Measurements from ENCODE around the gene CUEDC1. TPM values are rescaled to one million over a fixed set of nuclear protein-coding genes. Genes with fewer than 3 reads are reported as not detected.
A peak's percentile ranks its signal among the peaks of the same experiment; 100 is the strongest.

CUEDC1 gene
- total RNA-seq, 1 donor from 2014 or later: 37.0 TPM

DNA sequence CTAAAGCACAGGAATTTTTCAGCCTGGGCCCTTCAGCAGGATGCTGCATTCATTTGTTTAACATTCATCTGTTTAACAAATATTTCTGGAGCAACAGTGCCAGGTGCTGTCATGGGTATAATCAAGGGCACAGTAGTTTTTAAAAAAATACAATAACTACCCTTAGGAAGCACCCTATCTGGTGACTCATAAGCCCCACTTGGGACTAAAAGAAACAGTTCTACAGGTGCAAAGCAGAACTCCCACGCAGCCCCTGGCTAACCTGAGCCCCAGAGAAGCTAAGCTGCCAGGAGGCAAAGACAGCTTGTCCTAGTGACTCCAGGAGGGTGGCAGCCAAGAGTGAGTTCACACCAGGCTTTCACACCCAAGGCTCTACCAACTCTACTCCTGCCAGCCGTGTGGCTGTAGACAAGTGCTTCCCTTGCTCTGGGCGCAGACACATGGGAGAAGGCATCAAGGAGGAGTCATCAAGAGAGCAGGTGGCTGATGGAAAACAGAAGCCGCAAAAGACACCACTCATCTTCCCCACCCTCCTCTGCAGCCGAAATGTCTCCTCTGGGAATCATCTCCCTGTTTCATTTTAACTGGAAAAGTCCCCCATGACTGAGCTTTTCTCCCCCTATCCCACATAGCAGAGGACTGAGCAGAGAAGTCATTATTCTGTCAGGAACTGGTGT lies 14.4 kb downstream of the CUEDC1 start:
- no peaks in the 10 kb centered on the region for H3K9me3 Mint-ChIP-seq
- H3K4me3 Mint-ChIP-seq: no peak overlapping the region
- H3K4me1 Mint-ChIP-seq: peaks cover 67% of the 10 kb centered on the region
- no peak for DNase-seq (ENCODE audit: low spot score in 2 of 2, unreplicated experiment in 2 of 2)
- no peaks in the 10 kb centered on the region for H3K36me3 Mint-ChIP-seq
- H3K27me3 Mint-ChIP-seq (ENCODE audit: low read depth): no peaks in the 10 kb centered on the region
- TF ChIP-seq, protein P1, sequence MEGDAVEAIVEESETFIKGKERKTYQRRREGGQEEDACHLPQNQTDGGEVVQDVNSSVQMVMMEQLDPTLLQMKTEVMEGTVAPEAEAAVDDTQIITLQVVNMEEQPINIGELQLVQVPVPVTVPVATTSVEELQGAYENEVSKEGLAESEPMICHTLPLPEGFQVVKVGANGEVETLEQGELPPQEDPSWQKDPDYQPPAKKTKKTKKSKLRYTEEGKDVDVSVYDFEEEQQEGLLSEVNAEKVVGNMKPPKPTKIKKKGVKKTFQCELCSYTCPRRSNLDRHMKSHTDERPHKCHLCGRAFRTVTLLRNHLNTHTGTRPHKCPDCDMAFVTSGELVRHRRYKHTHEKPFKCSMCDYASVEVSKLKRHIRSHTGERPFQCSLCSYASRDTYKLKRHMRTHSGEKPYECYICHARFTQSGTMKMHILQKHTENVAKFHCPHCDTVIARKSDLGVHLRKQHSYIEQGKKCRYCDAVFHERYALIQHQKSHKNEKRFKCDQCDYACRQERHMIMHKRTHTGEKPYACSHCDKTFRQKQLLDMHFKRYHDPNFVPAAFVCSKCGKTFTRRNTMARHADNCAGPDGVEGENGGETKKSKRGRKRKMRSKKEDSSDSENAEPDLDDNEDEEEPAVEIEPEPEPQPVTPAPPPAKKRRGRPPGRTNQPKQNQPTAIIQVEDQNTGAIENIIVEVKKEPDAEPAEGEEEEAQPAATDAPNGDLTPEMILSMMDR (IDR thresholded peaks at IDR 0.05; ENCODE audit: unreplicated experiment): no peak
- peak overlapping the region; percentile 58 for H3K27ac Mint-ChIP-seq

DNA sequence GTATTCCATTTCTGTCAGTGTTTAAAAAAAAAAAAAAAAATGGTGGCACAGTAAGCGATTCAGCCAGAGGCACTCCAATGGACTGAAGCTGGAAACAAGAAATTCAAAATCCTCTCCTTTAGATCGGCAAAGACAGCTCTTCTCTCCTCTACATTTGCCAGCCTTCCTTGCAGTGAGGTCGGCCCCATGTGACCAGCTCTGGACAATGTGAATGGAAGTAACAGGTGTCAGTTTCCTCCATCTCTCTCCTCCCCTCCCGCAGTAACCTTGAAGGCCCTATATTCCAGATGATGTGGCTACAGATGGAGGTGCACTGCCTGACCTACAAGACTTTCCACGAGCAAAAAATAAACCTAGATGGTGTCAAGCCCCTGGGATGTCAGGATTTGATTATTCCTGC lies 15.0 kb downstream of the CUEDC1 start:
- DNase-seq (ENCODE audit: low spot score in 2 of 2, unreplicated experiment in 2 of 2): no peak
- no peaks in the 10 kb centered on the region for H3K36me3 Mint-ChIP-seq
- no peaks in the 10 kb centered on the region for H3K9me3 Mint-ChIP-seq
- peaks cover 68% of the 10 kb centered on the region for H3K4me1 Mint-ChIP-seq
- no peak overlapping the region for H3K4me3 Mint-ChIP-seq
- TF ChIP-seq, protein P1 (IDR thresholded peaks at IDR 0.05; ENCODE audit: unreplicated experiment): no peak
- H3K27me3 Mint-ChIP-seq (ENCODE audit: low read depth): no peaks in the 10 kb centered on the region
- peak overlapping the region; percentile 58 for H3K27ac Mint-ChIP-seq

DNA sequence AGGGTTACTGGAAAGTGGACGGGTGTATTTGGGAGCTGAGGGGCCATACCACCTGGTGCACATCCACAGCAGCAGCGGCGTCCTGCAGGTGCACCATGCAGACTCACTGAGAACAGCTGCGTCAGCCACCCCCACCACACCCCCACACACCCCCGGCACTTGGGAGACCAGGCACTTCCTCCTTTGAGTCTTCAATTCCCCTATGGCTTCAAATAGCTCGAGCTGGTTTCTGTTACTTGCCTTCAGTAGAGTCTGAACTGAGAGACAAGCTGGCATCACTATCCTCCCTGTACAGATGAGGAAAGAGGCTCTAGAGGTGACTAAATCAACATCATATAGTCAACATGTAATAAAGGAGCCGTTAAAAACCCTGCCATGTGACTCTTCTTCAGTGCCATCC lies 15.4 kb downstream of the CUEDC1 start:
- no peak overlapping the region for H3K4me3 Mint-ChIP-seq
- no peak for DNase-seq (ENCODE audit: low spot score in 2 of 2, unreplicated experiment in 2 of 2)
- no peaks in the 10 kb centered on the region for H3K9me3 Mint-ChIP-seq
- peak overlapping the region; percentile 56 for H3K27ac Mint-ChIP-seq
- TF ChIP-seq, protein P1 (IDR thresholded peaks at IDR 0.05; ENCODE audit: unreplicated experiment): no peak
- H3K27me3 Mint-ChIP-seq (ENCODE audit: low read depth): no peaks in the 10 kb centered on the region
- H3K4me1 Mint-ChIP-seq: peaks cover 68% of the 10 kb centered on the region
- H3K36me3 Mint-ChIP-seq: no peaks in the 10 kb centered on the region

DNA sequence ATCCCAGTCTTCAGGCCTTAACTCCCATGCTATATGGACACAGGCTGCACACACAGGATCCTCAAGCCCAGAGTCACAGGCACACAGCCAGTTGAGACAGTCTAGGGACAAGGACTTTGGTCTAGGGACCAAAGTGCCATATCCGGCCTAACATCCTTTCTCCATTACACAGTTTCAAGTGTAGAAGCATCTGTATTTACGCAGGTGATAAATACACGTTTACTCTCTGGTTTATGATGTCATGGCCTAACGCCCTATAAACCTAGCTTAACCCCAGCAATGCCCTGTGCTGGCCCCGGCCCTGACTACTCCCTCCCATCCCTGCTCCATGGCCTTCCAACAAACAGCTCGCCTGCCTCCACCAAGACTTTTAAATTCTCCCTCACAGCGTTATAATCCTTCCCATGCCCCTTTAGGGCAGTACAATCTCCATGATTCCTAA lies 17.1 kb downstream of the CUEDC1 start:
- H3K36me3 Mint-ChIP-seq: no peaks in the 10 kb centered on the region
- H3K27me3 Mint-ChIP-seq (ENCODE audit: low read depth): no peaks in the 10 kb centered on the region
- no peak for DNase-seq (ENCODE audit: low spot score in 2 of 2, unreplicated experiment in 2 of 2)
- H3K4me3 Mint-ChIP-seq: no peak overlapping the region
- TF ChIP-seq, protein P1 (IDR thresholded peaks at IDR 0.05; ENCODE audit: unreplicated experiment): no peak
- H3K27ac Mint-ChIP-seq: peak overlapping the region; percentile 88
- no peaks in the 10 kb centered on the region for H3K9me3 Mint-ChIP-seq
- peaks cover 63% of the 10 kb centered on the region for H3K4me1 Mint-ChIP-seq

DNA sequence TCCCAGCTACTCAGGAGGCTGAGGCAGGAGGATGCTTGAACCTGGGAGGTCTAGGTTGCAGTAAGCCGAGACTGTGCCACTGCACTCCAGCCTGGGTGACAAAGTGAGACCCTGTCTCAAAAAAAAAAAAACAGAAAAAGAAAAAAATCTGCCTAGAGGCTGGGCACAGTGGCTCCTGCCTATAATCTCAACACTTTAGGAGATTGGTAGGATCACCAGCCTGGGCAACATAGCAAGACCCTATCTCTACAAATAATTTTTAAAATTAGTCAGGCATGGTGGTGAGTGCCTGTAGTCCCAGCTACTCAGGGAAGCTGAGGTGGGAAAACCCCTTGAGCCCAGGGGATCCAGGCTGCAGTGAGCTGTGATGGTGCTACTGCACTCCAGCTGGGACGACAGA lies 17.7 kb downstream of the CUEDC1 start:
- Mint-ChIP-seq H3K9me3 (no peaks in the 10 kb centered on the region), H3K4me1 (peaks cover 65% of the 10 kb centered on the region), H3K4me3 (no peak overlapping the region), H3K36me3 (no peaks in the 10 kb centered on the region), H3K27ac (no peak overlapping the region), H3K27me3 (ENCODE audit: low read depth) (no peaks in the 10 kb centered on the region)
- DNase-seq (ENCODE audit: low spot score in 2 of 2, unreplicated experiment in 2 of 2): no peak
- TF ChIP-seq, protein P1 (IDR thresholded peaks at IDR 0.05; ENCODE audit: unreplicated experiment): no peak

Data from mesothelial cell of epicardium (in vitro differentiated cells).